Parathyroid adenoma (tissue), 2 donors: ENCODE results near the gene SERPINA3.

Experiments
- H2AFZ ChIP-seq: fragments of 300-600 bp; sonication (generic); one replicate; pipeline ENCODE4 v1.7.0; 2017; ENCODE audit warnings: antibody characterized with exemption, mild to moderate bottlenecking
- H3K27ac ChIP-seq: fragments of 300-600 bp; sonication (generic); one replicate; pipeline ENCODE4 v1.7.0; 2017
- H3K27me3 ChIP-seq: fragments of 300-600 bp; sonication (generic); one replicate; pipeline ENCODE4 v1.7.0; 2017; ENCODE audit warnings: low read length; ENCODE audit not compliant: control insufficient read depth, insufficient read depth
- H3K36me3 ChIP-seq: fragments of 300-600 bp; sonication (generic); one replicate; pipeline ENCODE4 v1.7.0; 2017; ENCODE audit warnings: low read length; ENCODE audit not compliant: control insufficient read depth, insufficient read depth
- H3K4me1 ChIP-seq: fragments of 300-600 bp; sonication (generic); one replicate; pipeline ENCODE4 v1.7.0; 2017; ENCODE audit warnings: control low read depth
- H3K4me2 ChIP-seq: fragments of 300-600 bp; sonication (generic); one replicate; pipeline ENCODE4 v1.7.0; 2017; ENCODE audit warnings: low read length
- H3K4me3 ChIP-seq: fragments of 300-600 bp; sonication (generic); one replicate; pipeline ENCODE4 v1.7.0; 2017; ENCODE audit warnings: low read depth, low read length
- H3K79me2 ChIP-seq: fragments of 300-600 bp; sonication (generic); one replicate; pipeline ENCODE4 v1.7.0; 2017; ENCODE audit warnings: control low read depth
- H3K9ac ChIP-seq: fragments of 300-600 bp; sonication (generic); one replicate; pipeline ENCODE4 v1.7.0; 2017; ENCODE audit warnings: mild to moderate bottlenecking
- H3K9me3 ChIP-seq: fragments of 300-600 bp; sonication (generic); one replicate; pipeline ENCODE4 v1.7.0; 2017; ENCODE audit warnings: low read length; ENCODE audit not compliant: control insufficient read depth
- TF ChIP-seq, protein P1 (sequence below): fragments of 300-600 bp; sonication (generic); IDR thresholded peaks from one replicate; pipeline ENCODE4 v1.7.0; 2017; ENCODE audit warnings: antibody characterized with exemption, mild to moderate bottlenecking
- donor health status: primary hyperparathyroidism.

SERPINA3 gene

DNA sequence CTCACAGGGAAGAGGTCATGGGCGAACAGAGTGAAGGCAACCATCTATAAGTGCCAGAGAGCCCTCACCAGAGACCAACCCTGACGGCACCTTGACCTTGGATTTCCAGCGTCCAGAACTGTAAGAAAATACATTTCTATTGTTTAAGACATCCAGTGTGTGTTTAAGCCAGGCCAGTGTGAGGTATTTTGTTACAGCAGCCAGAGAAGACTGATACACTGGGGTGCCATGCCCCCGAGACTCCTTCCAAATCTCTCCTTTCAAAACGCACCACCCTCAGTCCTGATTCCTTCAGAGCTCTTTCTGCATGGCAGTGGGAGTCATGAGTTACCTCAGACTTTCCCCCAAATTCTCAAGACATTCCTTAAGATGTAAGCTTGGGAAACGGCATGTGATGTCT, 33.5 kb upstream of the SERPINA3 start:
- Histone ChIP-seq H3K4me3 (no peak overlapping the region), H3K9ac (no peak overlapping the region), H3K79me2 (no peaks in the 10 kb centered on the region), H3K36me3 (no peaks in the 10 kb centered on the region), H3K4me1 (no peaks in the 10 kb centered on the region), H3K9me3 (no peaks in the 10 kb centered on the region), H3K27me3 (no peaks in the 10 kb centered on the region), H2AFZ (no peak overlapping the region), H3K27ac (no peak overlapping the region), H3K4me2 (no peak overlapping the region)
- TF ChIP-seq, protein P1, sequence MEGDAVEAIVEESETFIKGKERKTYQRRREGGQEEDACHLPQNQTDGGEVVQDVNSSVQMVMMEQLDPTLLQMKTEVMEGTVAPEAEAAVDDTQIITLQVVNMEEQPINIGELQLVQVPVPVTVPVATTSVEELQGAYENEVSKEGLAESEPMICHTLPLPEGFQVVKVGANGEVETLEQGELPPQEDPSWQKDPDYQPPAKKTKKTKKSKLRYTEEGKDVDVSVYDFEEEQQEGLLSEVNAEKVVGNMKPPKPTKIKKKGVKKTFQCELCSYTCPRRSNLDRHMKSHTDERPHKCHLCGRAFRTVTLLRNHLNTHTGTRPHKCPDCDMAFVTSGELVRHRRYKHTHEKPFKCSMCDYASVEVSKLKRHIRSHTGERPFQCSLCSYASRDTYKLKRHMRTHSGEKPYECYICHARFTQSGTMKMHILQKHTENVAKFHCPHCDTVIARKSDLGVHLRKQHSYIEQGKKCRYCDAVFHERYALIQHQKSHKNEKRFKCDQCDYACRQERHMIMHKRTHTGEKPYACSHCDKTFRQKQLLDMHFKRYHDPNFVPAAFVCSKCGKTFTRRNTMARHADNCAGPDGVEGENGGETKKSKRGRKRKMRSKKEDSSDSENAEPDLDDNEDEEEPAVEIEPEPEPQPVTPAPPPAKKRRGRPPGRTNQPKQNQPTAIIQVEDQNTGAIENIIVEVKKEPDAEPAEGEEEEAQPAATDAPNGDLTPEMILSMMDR = no peak

- H3K27ac ChIP-seq = no peak within 1 kb of the TSS
- no peak within 1 kb of the TSS for H3K4me2 ChIP-seq
- no peak within 1 kb of the TSS for H3K9ac ChIP-seq
- H3K36me3 ChIP-seq = no peaks in the 10 kb centered on the region
- no peaks in the 10 kb centered on the region for H3K27me3 ChIP-seq
- H3K4me1 ChIP-seq = no peaks in the 10 kb centered on the region
- peak within 1 kb of the TSS; percentile 30 for H2AFZ ChIP-seq
- H3K4me3 ChIP-seq = no peak within 1 kb of the TSS
- no peaks in the 10 kb centered on the region for H3K79me2 ChIP-seq
- TF ChIP-seq, protein P1 = no peak
- H3K9me3 ChIP-seq = no peaks in the 10 kb centered on the region
These were observed 30.8 kb upstream of the SERPINA3 start, which contains the start of gene SERPINA5 for GRCh38 chr14:94581127-94581999. Gene SERPINA5 (plus strand): TSS chr14:94581426. CDS start chr14:94587363, 5,937 bp downstream.

DNA sequence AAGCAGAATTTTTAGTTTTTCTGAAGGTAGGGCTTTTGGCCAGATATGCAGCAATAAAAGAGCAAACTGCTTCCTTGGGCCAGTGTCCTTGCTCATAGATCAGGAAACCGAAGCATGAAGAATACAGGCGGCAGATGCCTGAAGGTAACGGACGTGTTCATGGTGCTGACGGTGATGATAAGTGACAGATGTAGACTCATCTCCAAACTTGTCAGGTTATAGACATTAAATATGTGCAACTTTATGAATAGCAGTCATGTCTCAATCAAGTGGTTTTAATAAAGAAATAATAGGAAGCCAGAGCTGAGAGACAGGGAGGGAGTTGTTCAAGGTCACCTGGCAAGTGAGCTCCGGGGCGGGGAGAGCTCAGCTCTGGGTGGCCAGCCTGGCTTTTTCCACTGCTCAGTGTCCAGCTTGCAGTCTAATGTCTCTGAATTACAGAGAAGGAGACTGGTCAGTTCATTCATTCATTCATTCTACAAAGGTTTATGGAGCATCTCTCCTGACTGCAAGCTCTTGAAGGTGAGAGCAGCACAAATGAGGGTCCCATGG, 29.9 kb upstream of the SERPINA3 start:
- Histone ChIP-seq H3K79me2 (no peaks in the 10 kb centered on the region), H3K27ac (no peak overlapping the region), H3K36me3 (no peaks in the 10 kb centered on the region), H3K4me2 (no peak overlapping the region), H3K4me1 (no peaks in the 10 kb centered on the region), H3K4me3 (no peak overlapping the region), H3K27me3 (no peaks in the 10 kb centered on the region), H3K9ac (no peak overlapping the region), H3K9me3 (no peaks in the 10 kb centered on the region), H2AFZ (no peak overlapping the region)
- TF ChIP-seq, protein P1 = no peak

DNA sequence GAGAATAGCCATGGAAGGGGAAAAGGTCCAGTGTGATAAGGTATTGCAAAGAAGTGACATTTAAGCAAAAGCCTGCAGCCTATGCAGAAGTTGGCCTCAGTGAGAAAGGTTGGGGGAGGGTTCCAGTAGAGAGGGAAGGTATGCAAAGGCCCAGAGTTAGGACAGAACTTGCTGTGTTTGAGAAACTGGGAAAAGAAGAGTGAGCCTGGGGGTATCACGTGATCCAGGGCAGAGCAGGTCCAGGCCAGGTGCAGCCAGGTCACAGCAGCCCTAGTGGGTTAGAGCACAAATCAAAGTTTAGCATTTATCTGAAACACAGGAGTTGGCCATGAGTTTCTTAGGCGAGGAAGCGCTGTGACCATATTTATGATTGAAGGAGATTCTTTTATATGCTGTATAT, 29.3 kb upstream of the SERPINA3 start:
- H3K9ac ChIP-seq = no peak overlapping the region
- H3K4me1 ChIP-seq = no peaks in the 10 kb centered on the region
- H3K79me2 ChIP-seq = no peaks in the 10 kb centered on the region
- H3K4me2 ChIP-seq = no peak overlapping the region
- H3K36me3 ChIP-seq = no peaks in the 10 kb centered on the region
- no peaks in the 10 kb centered on the region for H3K27me3 ChIP-seq
- no peak overlapping the region for H3K4me3 ChIP-seq
- no peak overlapping the region for H2AFZ ChIP-seq
- H3K9me3 ChIP-seq = no peaks in the 10 kb centered on the region
- no peak overlapping the region for H3K27ac ChIP-seq
- TF ChIP-seq, protein P1 = no peak
